Central memory CD8-positive, alpha-beta T cell (primary cell): Measurements from ENCODE around the gene SUCO.
"Not testable (repeated sequence)": the region's sequence is repeated elsewhere in the genome, so short reads cannot be mapped to it uniquely, and the experiment has no call there.

ENCODE experiments used
- ATAC-seq: fragments of 150-1000 bp; cut with Tn5 transposase; replicated peaks from 2 replicates; pipeline ENCODE4 v1.10.0; 2022; ENCODE audit warnings: mild to moderate bottlenecking, moderate FRiP score, moderate number of reproducible peaks; ENCODE audit not compliant: poor library complexity, severe bottlenecking; ENCODE audit errors: extremely low read depth
- DNase-seq, 2 donors: peaks; one replicate each; pipeline ENCODE4 v3.0.0; 2021; ENCODE audit warnings: low spot score in 2 of 2
- H3K27ac Mint-ChIP-seq: one replicate; pipeline ENCODE4 v1.8.0; 2022; ENCODE audit warnings: low read depth, mild to moderate bottlenecking, moderate library complexity, mixed read lengths
- H3K27me3 Mint-ChIP-seq: one replicate; pipeline ENCODE4 v1.8.0; 2022; ENCODE audit warnings: mixed read lengths
- H3K36me3 Mint-ChIP-seq: one replicate; pipeline ENCODE4 v1.8.0; 2022; ENCODE audit warnings: mild to moderate bottlenecking, moderate library complexity, mixed read lengths; ENCODE audit not compliant: insufficient read depth
- H3K4me1 Mint-ChIP-seq: one replicate; pipeline ENCODE4 v1.8.0; 2022; ENCODE audit warnings: mixed read lengths
- H3K4me3 Mint-ChIP-seq: one replicate; pipeline ENCODE4 v1.8.0; 2022; ENCODE audit warnings: mild to moderate bottlenecking, moderate library complexity, mixed read lengths
- H3K9me3 Mint-ChIP-seq: one replicate; pipeline ENCODE4 v1.8.0; 2022; ENCODE audit warnings: mixed read lengths

SUCO gene

DNA sequence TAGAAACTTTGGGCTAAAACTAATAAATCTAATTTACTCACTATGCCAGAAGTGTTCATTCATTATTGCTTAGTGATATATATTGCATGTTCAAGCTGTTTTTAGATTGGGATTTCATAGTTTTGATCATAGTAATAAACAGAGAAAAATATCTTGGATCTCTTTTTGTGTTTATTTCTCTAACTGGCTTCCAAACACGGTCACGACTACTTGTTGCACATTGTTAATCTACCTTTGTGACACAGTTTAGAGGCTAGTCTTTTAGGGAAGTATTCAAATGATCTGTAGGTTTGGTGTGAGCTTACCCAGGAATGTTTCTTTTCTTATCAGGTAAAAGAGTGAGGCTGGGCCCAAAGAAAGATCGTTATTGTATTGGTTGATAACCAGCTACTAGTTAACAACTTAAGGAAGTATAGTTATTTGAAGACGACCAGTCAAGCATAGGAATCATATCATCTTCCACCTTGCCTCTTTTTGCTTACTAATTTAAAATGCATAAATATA is 75.2 kb downstream of the SUCO start:
- ATAC-seq: no peak
- H3K4me1 Mint-ChIP-seq: peaks cover 9% of the 10 kb centered on the region
- H3K36me3 Mint-ChIP-seq: peaks cover 33% of the 10 kb centered on the region

DNA sequence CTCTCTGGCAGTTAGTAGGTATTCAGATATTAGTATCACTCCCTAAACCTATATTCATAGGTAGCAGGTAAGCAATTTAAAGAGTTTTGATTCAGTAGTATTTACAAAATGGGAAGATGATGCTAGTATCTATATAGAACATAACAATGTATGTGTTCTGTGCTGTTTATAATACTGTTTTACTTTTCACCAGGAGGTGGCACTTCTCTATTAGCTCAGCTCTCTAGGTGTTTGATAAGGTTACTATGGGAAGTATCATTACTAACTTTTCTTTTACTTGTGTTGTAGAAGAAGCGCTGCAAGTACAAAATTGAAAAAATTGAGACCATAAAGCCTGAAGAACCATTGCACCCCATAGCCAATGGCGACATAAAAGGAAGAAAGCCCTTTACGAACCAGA is 76.6 kb downstream of the SUCO start:
- Mint-ChIP-seq H3K27me3 (no peaks in the 10 kb centered on the region), H3K4me3 (no peak overlapping the region), H3K9me3 (no peaks in the 10 kb centered on the region), H3K27ac (no peak overlapping the region), H3K4me1 (peaks cover 9% of the 10 kb centered on the region), H3K36me3 (peaks cover 25% of the 10 kb centered on the region)
- ATAC-seq (no peak), DNase-seq (no peak)

More for the DNA sequence above, 75.2 kb downstream of the SUCO start:
- no peaks in the 10 kb centered on the region for H3K27me3 Mint-ChIP-seq
- no peak overlapping the region for H3K27ac Mint-ChIP-seq
- no peaks in the 10 kb centered on the region for H3K9me3 Mint-ChIP-seq
- no peak for DNase-seq
- H3K4me3 Mint-ChIP-seq: no peak overlapping the region

DNA sequence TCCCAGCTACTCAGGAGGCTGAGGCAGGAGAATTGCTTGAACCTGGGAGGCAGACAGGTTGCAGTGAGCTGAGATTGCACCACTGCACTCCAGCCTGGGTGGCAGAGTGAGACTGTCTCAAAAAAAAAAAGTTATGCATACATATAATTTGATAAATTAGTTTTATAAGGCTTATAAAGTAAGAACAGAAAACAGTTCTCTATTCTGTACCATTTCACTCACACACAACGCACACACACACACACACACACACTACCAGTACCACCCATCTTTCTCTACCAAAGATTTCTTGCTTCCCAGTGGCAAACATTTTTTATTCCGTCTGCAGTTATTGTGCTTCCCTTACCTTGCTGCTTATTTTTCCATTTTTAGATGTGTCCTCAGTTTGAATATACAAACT is 79.5 kb downstream of the SUCO start:
- no peak for DNase-seq
- H3K36me3 Mint-ChIP-seq: peaks cover 18% of the 10 kb centered on the region
- H3K4me1 Mint-ChIP-seq: peaks cover 9% of the 10 kb centered on the region
- no peak overlapping the region for H3K4me3 Mint-ChIP-seq
- no peaks in the 10 kb centered on the region for H3K27me3 Mint-ChIP-seq
- H3K9me3 Mint-ChIP-seq: no peaks in the 10 kb centered on the region
- no peak for ATAC-seq
- no peak overlapping the region for H3K27ac Mint-ChIP-seq

DNA sequence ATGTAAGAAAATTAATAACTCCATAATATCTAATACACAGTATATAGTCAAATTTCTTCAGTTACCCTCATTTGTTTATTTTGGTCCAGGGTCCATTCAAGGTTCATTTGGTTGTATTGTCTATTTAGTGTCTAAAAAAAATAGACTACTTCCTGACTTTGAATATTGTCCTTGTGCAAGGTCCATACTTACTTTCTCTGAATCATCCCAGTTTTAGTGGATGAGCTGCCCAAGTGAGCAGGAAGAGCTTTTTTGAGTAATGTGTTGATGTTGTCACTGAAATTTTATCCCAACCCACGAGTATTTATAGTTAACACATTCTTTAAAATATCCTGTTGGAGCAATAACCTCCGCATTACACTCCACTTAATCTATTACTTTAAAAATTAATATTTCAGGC is 80.3 kb downstream of the SUCO start:
- peaks cover 16% of the 10 kb centered on the region for H3K36me3 Mint-ChIP-seq
- no peak overlapping the region for H3K27ac Mint-ChIP-seq
- no peak overlapping the region for H3K4me3 Mint-ChIP-seq
- no peaks in the 10 kb centered on the region for H3K9me3 Mint-ChIP-seq
- no peaks in the 10 kb centered on the region for H3K27me3 Mint-ChIP-seq
- no peak for ATAC-seq
- peaks cover 9% of the 10 kb centered on the region for H3K4me1 Mint-ChIP-seq
- DNase-seq: no peak

DNA sequence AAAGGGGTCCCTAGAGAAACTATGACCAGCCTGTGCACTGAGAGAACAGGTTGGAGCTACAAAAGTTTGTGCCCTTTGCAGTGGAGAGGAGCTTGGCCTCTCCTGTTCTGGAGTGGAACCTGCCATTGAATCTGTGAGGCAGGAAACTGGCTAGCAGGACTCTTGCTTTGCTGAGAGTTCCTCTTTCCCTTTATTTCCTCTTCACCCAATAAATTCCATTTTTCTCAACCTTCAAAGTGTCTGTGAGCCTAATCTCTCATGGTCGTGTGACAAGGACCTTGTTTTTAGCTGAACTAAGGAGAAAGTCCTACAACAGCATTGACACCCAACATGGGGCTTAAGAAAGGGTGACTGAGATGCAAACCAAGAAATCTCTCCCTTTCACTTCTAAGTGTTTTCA is 83.2 kb downstream of the SUCO start:
- Mint-ChIP-seq H3K27ac (no peak overlapping the region), H3K4me3 (no peak overlapping the region), H3K36me3 (peaks cover 4% of the 10 kb centered on the region), H3K27me3 (no peaks in the 10 kb centered on the region), H3K4me1 (peaks cover 5% of the 10 kb centered on the region), H3K9me3 (peaks cover 10% of the 10 kb centered on the region)
- no peak for ATAC-seq
- DNase-seq: no peak

DNA sequence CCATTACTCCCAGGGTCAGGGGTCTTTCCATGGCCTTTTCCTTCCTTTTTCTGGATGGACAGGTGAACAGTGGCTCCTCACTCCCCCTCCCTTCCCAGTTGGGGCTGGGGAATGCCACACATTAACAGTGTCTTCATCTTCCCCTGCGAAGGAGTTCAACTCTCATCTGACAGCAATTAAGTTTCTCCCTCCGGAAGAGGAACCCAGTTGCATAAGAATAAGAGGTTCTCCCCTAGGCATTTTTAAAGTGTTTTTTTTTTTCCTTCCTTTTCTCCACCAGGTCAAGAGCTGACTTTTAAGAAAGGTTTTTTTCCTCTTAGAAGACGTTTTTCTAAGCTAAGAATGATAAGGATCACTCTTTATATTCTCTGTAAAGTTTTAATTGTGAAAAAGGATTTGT is 83.7 kb downstream of the SUCO start:
- Mint-ChIP-seq H3K36me3 (peaks cover 4% of the 10 kb centered on the region), H3K27ac (no peak overlapping the region), H3K9me3 (peaks cover 15% of the 10 kb centered on the region), H3K27me3 (no peaks in the 10 kb centered on the region), H3K4me1 (peaks cover 5% of the 10 kb centered on the region), H3K4me3 (no peak overlapping the region)
- DNase-seq (no peak), ATAC-seq (no peak)

DNA sequence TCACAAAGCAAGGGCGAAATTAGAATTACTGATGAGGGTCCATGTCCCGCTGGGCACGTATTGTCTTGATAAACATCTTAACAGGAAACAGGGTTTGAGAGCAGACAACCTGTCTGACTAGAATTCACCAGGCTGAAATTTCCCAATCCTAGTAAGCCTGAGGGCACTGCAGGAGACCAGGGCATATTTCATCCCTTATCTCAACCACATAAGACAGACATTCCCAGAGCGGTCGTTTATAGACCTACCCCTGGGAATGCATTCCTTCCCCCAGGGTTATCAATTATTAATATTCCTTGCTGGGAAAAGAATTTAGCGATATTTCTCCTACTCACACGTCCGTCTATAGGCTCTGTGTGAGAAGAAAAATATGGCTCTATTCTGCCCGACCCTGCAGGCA is 87.7 kb downstream of the SUCO start:
- not testable (repeated sequence) for H3K27me3 Mint-ChIP-seq, H3K27ac Mint-ChIP-seq, DNase-seq, H3K4me3 Mint-ChIP-seq, H3K36me3 Mint-ChIP-seq, ATAC-seq, H3K4me1 Mint-ChIP-seq
- peaks cover 15% of the 10 kb centered on the region for H3K9me3 Mint-ChIP-seq

DNA sequence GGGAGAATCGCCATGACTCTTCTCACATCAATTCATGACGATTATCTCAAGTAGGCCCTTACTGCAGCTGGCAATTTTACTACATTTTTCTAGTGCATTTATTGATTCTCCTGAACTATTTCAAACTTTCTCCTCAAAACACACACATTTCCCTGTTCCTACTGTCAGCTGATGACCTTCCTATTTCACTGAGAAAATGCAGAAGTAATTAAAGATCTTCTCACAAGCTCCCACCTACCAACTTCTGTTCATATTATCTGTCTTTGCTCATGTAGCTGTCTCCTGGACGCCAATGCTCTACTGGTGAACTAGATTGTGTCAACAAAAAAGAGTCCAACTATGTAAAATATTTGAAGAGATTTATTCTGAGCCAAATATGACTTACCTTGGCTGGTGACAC is 89.6 kb downstream of the SUCO start:
- H3K4me3 Mint-ChIP-seq: no peak overlapping the region
- no peaks in the 10 kb centered on the region for H3K27me3 Mint-ChIP-seq
- peaks cover 2% of the 10 kb centered on the region for H3K36me3 Mint-ChIP-seq
- DNase-seq: no peak
- ATAC-seq: no peak
- H3K9me3 Mint-ChIP-seq: peaks cover 15% of the 10 kb centered on the region
- H3K27ac Mint-ChIP-seq: no peak overlapping the region
- H3K4me1 Mint-ChIP-seq: peaks cover 14% of the 10 kb centered on the region

DNA sequence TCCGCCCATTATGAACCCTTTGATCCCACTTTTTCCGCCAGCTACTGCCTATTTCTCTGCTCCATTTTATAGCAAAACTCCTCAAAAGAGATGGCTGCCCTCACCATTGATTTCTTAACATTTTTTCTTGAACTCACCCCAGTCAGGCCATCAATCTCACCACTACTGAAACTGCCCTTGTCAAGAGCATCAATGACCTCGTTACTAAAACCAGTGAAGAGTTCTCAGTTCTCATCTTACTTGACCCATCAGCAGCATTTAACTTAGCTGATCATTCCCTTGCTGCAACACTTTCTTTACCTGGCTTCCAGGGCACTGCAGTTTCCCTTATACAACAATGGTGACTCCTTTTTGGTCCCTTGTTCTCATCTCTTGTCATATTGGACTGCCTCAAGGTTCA is 90.8 kb downstream of the SUCO start:
- Mint-ChIP-seq H3K27me3 (no peaks in the 10 kb centered on the region), H3K36me3 (peaks cover 2% of the 10 kb centered on the region), H3K9me3 (peaks cover 15% of the 10 kb centered on the region), H3K4me1 (peaks cover 21% of the 10 kb centered on the region), H3K27ac (no peak overlapping the region), H3K4me3 (no peak overlapping the region)
- no peak for DNase-seq
- no peak for ATAC-seq

DNA sequence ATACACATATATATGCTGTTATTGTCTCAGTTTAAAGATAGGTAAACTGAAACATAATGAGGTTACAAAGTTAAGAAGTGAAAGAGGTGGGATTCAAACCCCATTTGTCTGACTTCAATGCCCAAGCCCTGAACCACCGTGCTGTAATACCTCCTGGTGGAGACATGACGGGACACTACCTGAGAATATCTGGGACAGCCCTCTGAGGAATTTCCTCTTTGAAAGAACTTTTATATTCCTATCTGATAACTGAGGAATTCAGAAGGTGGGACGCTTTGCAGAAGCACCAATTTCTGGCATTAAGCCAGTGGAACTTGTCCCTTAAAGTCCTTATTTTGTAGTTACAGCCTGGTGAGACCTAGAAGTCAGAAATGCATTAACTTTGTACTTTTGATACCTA is 93.9 kb downstream of the SUCO start:
- peaks cover 16% of the 10 kb centered on the region for H3K4me1 Mint-ChIP-seq
- no peaks in the 10 kb centered on the region for H3K27me3 Mint-ChIP-seq
- ATAC-seq: no peak
- no peak overlapping the region for H3K4me3 Mint-ChIP-seq
- H3K27ac Mint-ChIP-seq: no peak overlapping the region
- H3K36me3 Mint-ChIP-seq: no peaks in the 10 kb centered on the region
- no peak for DNase-seq
- no peaks in the 10 kb centered on the region for H3K9me3 Mint-ChIP-seq

DNA sequence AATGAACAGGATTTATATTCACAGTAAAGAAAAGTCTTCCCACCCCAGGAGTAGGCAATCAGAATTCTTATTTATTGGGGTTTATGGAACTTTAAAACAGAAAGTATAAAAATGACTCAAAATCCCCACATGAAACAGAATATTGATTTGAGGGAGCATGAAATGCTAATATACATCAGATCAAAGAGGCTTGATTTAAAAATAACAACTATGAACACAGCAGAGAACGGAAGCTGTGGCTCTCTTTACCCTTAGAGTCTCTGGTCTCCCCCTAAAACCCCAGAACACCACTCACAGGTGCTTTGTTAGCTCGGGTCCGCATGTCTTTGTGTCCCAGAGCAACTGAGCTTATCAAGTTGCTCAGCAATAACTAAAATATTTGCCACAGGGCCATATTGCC is 94.8 kb downstream of the SUCO start:
- Mint-ChIP-seq H3K9me3 (no peaks in the 10 kb centered on the region), H3K4me1 (peaks cover 16% of the 10 kb centered on the region), H3K27me3 (no peaks in the 10 kb centered on the region), H3K4me3 (peak overlapping the region; percentile 55), H3K36me3 (no peaks in the 10 kb centered on the region), H3K27ac (no peak overlapping the region)
- ATAC-seq (peak; percentile 78), DNase-seq (no peak)

DNA sequence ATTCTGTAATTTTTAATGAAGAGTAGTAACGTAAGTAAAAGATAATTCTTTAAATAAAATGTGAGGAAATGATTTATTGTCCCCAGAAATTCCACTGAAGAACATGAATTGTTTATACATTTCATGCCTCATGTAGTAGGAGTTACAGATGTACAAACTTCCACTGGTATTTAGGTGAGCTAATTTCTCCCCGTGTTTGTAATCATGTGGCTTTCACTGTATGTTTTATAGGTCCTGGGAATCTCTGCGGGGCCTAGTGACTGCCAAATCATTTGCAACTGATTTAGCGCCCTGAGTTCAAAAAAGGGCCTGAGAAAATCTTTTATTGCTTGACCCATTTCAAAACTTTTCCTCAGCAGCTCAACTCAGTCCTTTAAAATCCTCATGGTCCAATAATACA is 95.5 kb downstream of the SUCO start:
- Mint-ChIP-seq H3K27ac (no peak overlapping the region), H3K9me3 (no peaks in the 10 kb centered on the region), H3K27me3 (no peaks in the 10 kb centered on the region), H3K4me3 (no peak overlapping the region), H3K36me3 (no peaks in the 10 kb centered on the region), H3K4me1 (peaks cover 16% of the 10 kb centered on the region)
- ATAC-seq: no peak
- no peak for DNase-seq

DNA sequence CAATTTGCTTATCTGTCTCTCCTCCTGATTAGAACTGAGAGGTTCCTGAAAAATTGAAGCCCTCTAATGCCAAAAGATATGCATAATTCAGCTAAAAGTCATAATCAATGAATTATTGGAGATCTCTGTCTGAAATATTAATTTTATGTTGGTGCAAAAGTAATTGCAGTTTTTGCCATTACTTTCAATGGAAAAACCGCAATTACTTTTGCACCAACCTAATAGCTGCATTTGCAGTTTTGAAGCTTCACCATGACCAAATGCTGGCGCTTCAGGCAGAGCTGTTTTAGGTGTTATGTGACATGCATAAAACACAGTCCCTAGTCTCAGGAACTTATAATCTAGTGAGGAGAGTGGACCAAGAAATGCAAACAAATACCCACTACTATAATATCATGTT is 96.2 kb downstream of the SUCO start:
- no peaks in the 10 kb centered on the region for H3K36me3 Mint-ChIP-seq
- DNase-seq (no peak), ATAC-seq (no peak)
- no peak overlapping the region for H3K27ac Mint-ChIP-seq
- no peaks in the 10 kb centered on the region for H3K27me3 Mint-ChIP-seq
- no peak overlapping the region for H3K4me3 Mint-ChIP-seq
- peaks cover 16% of the 10 kb centered on the region for H3K4me1 Mint-ChIP-seq
- no peaks in the 10 kb centered on the region for H3K9me3 Mint-ChIP-seq

DNA sequence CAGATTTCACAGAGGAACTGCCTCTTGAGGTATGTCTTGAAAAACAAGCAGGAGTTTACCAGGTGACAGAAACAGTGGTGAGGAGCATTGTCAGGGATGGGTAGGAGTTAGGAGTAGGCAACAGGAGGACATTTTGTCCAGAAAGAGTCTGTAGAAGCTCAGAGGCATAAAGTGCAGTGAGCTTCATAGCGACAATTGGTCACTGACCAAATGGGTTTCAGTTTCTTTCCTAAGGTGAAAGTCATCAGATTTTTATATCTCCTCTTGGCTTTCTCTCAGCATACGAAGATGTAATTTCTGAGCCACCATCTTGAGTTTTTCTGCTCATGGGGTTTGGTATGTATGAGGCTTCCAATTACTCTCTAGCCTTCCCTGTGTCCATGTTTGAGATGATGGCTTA is 96.7 kb downstream of the SUCO start:
- Mint-ChIP-seq H3K4me3 (no peak overlapping the region), H3K27me3 (no peaks in the 10 kb centered on the region), H3K4me1 (peaks cover 16% of the 10 kb centered on the region), H3K9me3 (no peaks in the 10 kb centered on the region), H3K36me3 (no peaks in the 10 kb centered on the region), H3K27ac (no peak overlapping the region)
- DNase-seq (no peak), ATAC-seq (no peak)
